ENCODE measurements around the gene CDH13.

Gene CDH13

GRCh38 chr16:82667437-82667836, 40.7 kb downstream of the CDH13 start:
- no peaks in the 10 kb centered on the region for H3K36me3 ChIP-seq (ENCODE audit: control insufficient read depth, insufficient read depth, low read length)
- no peak for TF ChIP-seq CTCF (IDR thresholded peaks at IDR 0.05; ENCODE audit: insufficient read depth, low read length, poor library complexity, severe bottlenecking)

GRCh38 chr16:82668094-82668493, 41.3 kb downstream of the CDH13 start:
- TF ChIP-seq CTCF (IDR thresholded peaks at IDR 0.05; ENCODE audit: insufficient read depth, low read length, poor library complexity, severe bottlenecking): no peak
- no peak for DNase-seq (ENCODE audit: extremely low read depth, insufficient read length)
- Histone ChIP-seq H3K4me3 (replicated peaks; ENCODE audit: low read depth, low read length) (no peak overlapping the region), H3K27me3 (replicated peaks; ENCODE audit: control insufficient read depth, insufficient read depth, low read length) (no peaks in the 10 kb centered on the region), H3K36me3 (ENCODE audit: control insufficient read depth, insufficient read depth, low read length) (no peaks in the 10 kb centered on the region)

More at GRCh38 chr16:82667437-82667836, 40.7 kb downstream of the CDH13 start:
- DNase-seq (ENCODE audit: extremely low read depth, insufficient read length): no peak
- H3K27me3 ChIP-seq (replicated peaks; ENCODE audit: control insufficient read depth, insufficient read depth, low read length): no peaks in the 10 kb centered on the region
- H3K4me3 ChIP-seq (replicated peaks; ENCODE audit: low read depth, low read length): no peak overlapping the region

- no peaks in the 10 kb centered on the region for H3K36me3 ChIP-seq (ENCODE audit: control insufficient read depth, insufficient read depth, low read length)
- no peak for DNase-seq (ENCODE audit: extremely low read depth, insufficient read length)
- H3K27me3 ChIP-seq (replicated peaks; ENCODE audit: control insufficient read depth, insufficient read depth, low read length): no peaks in the 10 kb centered on the region
- H3K4me3 ChIP-seq (replicated peaks; ENCODE audit: low read depth, low read length): no peak overlapping the region
- TF ChIP-seq CTCF (IDR thresholded peaks at IDR 0.05; ENCODE audit: insufficient read depth, low read length, poor library complexity, severe bottlenecking): peak; percentile 73
Observed at GRCh38 chr16:82671741-82672140, 45.0 kb downstream of the CDH13 start.

GRCh38 chr16:82672676-82673075, 45.9 kb downstream of the CDH13 start:
- H3K4me3 ChIP-seq (replicated peaks; ENCODE audit: low read depth, low read length): no peak overlapping the region
- H3K36me3 ChIP-seq (ENCODE audit: control insufficient read depth, insufficient read depth, low read length): no peaks in the 10 kb centered on the region
- no peak for DNase-seq (ENCODE audit: extremely low read depth, insufficient read length)
- TF ChIP-seq CTCF (IDR thresholded peaks at IDR 0.05; ENCODE audit: insufficient read depth, low read length, poor library complexity, severe bottlenecking): no peak
- H3K27me3 ChIP-seq (replicated peaks; ENCODE audit: control insufficient read depth, insufficient read depth, low read length): no peaks in the 10 kb centered on the region

GRCh38 chr16:82675300-82675699, 48.5 kb downstream of the CDH13 start:
- H3K27me3 ChIP-seq (replicated peaks; ENCODE audit: control insufficient read depth, insufficient read depth, low read length): no peaks in the 10 kb centered on the region
- no peak overlapping the region for H3K4me3 ChIP-seq (replicated peaks; ENCODE audit: low read depth, low read length)
- TF ChIP-seq CTCF (IDR thresholded peaks at IDR 0.05; ENCODE audit: insufficient read depth, low read length, poor library complexity, severe bottlenecking): no peak
- no peak for DNase-seq (ENCODE audit: extremely low read depth, insufficient read length)
- no peaks in the 10 kb centered on the region for H3K36me3 ChIP-seq (ENCODE audit: control insufficient read depth, insufficient read depth, low read length)

GRCh38 chr16:82681592-82681991, 54.8 kb downstream of the CDH13 start:
- Histone ChIP-seq H3K27me3 (replicated peaks; ENCODE audit: control insufficient read depth, insufficient read depth, low read length) (no peaks in the 10 kb centered on the region), H3K36me3 (ENCODE audit: control insufficient read depth, insufficient read depth, low read length) (no peaks in the 10 kb centered on the region), H3K4me3 (replicated peaks; ENCODE audit: low read depth, low read length) (no peak overlapping the region)
- DNase-seq (ENCODE audit: extremely low read depth, insufficient read length): no peak
- TF ChIP-seq CTCF (IDR thresholded peaks at IDR 0.05; ENCODE audit: insufficient read depth, low read length, poor library complexity, severe bottlenecking): no peak
